ENCODE measurements around the gene OGFOD1. TPM values are rescaled to one million over a fixed set of nuclear protein-coding genes. Genes with fewer than 3 reads are reported as not detected.

OGFOD1 gene
- total and polyA plus RNA-seq, 10 of the 15 experiments (the other 5 are each of a cell fraction or from before 2014, with no cell fraction given) = 31.4 to 119 (median 51.6) TPM

DNA sequence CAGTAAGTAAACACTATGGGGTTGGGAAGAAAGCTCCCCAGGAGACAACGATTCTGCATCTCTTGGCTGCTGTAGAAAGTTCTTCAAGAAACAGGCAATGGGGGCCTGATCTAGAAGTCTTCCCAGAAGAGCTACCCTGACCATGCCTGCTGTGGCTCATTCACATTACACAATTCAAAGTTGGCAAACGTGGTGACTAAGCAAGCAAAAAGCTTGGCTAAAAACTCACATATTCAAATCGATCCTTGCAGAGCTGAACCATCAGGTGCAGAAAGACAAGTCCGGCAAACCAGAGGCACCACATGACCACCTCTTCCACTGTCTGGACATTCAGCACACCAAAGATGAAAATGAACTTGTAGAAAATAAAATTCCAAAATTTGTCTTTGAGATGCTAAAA lies 42.2 kb upstream of the OGFOD1 start (continued):
- TF ChIP-seq, protein P1, sequence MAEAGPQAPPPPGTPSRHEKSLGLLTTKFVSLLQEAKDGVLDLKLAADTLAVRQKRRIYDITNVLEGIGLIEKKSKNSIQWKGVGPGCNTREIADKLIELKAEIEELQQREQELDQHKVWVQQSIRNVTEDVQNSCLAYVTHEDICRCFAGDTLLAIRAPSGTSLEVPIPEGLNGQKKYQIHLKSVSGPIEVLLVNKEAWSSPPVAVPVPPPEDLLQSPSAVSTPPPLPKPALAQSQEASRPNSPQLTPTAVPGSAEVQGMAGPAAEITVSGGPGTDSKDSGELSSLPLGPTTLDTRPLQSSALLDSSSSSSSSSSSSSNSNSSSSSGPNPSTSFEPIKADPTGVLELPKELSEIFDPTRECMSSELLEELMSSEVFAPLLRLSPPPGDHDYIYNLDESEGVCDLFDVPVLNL (IDR thresholded peaks at IDR 0.05; ENCODE audit: low read depth, low read length) = no peak
- TF ChIP-seq, protein P2, sequence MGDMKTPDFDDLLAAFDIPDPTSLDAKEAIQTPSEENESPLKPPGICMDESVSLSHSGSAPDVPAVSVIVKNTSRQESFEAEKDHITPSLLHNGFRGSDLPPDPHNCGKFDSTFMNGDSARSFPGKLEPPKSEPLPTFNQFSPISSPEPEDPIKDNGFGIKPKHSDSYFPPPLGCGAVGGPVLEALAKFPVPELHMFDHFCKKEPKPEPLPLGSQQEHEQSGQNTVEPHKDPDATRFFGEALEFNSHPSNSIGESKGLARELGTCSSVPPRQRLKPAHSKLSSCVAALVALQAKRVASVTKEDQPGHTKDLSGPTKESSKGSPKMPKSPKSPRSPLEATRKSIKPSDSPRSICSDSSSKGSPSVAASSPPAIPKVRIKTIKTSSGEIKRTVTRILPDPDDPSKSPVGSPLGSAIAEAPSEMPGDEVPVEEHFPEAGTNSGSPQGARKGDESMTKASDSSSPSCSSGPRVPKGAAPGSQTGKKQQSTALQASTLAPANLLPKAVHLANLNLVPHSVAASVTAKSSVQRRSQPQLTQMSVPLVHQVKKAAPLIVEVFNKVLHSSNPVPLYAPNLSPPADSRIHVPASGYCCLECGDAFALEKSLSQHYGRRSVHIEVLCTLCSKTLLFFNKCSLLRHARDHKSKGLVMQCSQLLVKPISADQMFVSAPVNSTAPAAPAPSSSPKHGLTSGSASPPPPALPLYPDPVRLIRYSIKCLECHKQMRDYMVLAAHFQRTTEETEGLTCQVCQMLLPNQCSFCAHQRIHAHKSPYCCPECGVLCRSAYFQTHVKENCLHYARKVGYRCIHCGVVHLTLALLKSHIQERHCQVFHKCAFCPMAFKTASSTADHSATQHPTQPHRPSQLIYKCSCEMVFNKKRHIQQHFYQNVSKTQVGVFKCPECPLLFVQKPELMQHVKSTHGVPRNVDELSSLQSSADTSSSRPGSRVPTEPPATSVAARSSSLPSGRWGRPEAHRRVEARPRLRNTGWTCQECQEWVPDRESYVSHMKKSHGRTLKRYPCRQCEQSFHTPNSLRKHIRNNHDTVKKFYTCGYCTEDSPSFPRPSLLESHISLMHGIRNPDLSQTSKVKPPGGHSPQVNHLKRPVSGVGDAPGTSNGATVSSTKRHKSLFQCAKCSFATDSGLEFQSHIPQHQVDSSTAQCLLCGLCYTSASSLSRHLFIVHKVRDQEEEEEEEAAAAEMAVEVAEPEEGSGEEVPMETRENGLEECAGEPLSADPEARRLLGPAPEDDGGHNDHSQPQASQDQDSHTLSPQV (IDR thresholded peaks at IDR 0.05) = no peak
- TF ChIP-seq BACH1 (IDR thresholded peaks at IDR 0.05; ENCODE audit: borderline replicate concordance) = no peak

- in situ Hi-C loops (cut with MboI) = no loop called here
- H2AFZ ChIP-seq (ENCODE audit: control insufficient read depth, low read depth, low read length) = no peak overlapping the region
- H3K36me3 ChIP-seq (ENCODE audit: control insufficient read depth in 2 of 2, insufficient read depth in 2 of 2, low read length in 1 of 2) = peaks cover 7 to 18% of the 10 kb centered on the region in 2 experiments; a peak in 3 of 4 replicates
- no peak for FAIRE-seq
- ChIA-PET CTCF (interaction anchor here (1.4 kb wide), 1 partner anchor 10 kb away, joined by 3 read pairs; no protein-coding TSS in a partner anchor), RAD21 (ENCODE audit: unreplicated experiment) (no interaction called here), SMC1A (ENCODE audit: uncharacterized antibody, unreplicated experiment) (interaction anchor here (1.0 to 1.4 kb wide), 2 partner anchors 11 to 23 kb away, joined by 3 read pairs; no protein-coding TSS in a partner anchor), POLR2A (no interaction called here)
- H3K4me1 ChIP-seq (ENCODE audit: control insufficient read depth, insufficient read depth, low read length) = no peaks in the 10 kb centered on the region; the same call in 1 of the 2 replicates
- H4K20me1 ChIP-seq (ENCODE audit: control insufficient read depth, insufficient read depth) = no peaks in the 10 kb centered on the region
- no peaks in the 10 kb centered on the region for H3K27me3 ChIP-seq (replicated peaks in 1 of 2; ENCODE audit: control insufficient read depth in 2 of 2, insufficient read depth in 2 of 2, low read length in 1 of 2)
- H3K4me3 ChIP-seq = no peak overlapping the region
- no peaks in the 10 kb centered on the region for H3K9me3 ChIP-seq (replicated peaks; ENCODE audit: control insufficient read depth, insufficient read depth, low read length)
- H3K9ac ChIP-seq (ENCODE audit: control insufficient read depth, insufficient read depth, low read length) = no peak overlapping the region
- intact Hi-C loops (cut with micrococcal nuclease; ENCODE audit: unreplicated experiment) = no loop called here
- ATAC-seq = no peak
- no peak for DNase-seq (ENCODE audit: low read depth, low spot score)
- WGBS (ENCODE audit: insufficient coverage, insufficient replicate concordance, low lambda C conversion rate, missing lambda C conversion rate) = 78% methylated on average over 5 of the region's 5 CpGs
- no peak overlapping the region for H3K4me2 ChIP-seq (ENCODE audit: control insufficient read depth, insufficient read depth)
- no peak overlapping the region for H3K27ac ChIP-seq (ENCODE audit: control insufficient read depth, insufficient read depth)
- BruUV-seq (replicated peaks) = no TSS peak
- peaks cover 7% of the 10 kb centered on the region for H3K79me2 ChIP-seq (ENCODE audit: control insufficient read depth, insufficient read depth, low read length)
- TF ChIP-seq POU2F2 (IDR thresholded peaks at IDR 0.05; ENCODE audit: borderline replicate concordance, low read depth, low read length) (no peak), CBFB (IDR thresholded peaks at IDR 0.05; ENCODE audit: low read depth) (no peak), SREBF2 (IDR thresholded peaks at IDR 0.05; ENCODE audit: low read length) (no peak), ZBED1 (IDR thresholded peaks at IDR 0.05; ENCODE audit: borderline replicate concordance) (no peak), IKZF2 (IDR thresholded peaks at IDR 0.05) (no peak), ASH2L (IDR thresholded peaks at IDR 0.05; ENCODE audit: borderline replicate concordance, low read depth) (no peak), STAT3 (IDR thresholded peaks at IDR 0.05; ENCODE audit: low read depth, low read length) (no peak), NFXL1 (IDR thresholded peaks at IDR 0.05; ENCODE audit: borderline replicate concordance) (no peak), BRCA1 (IDR thresholded peaks at IDR 0.05; ENCODE audit: low read depth, low read length) (no peak), RELA (IDR thresholded peaks at IDR 0.05; ENCODE audit: borderline replicate concordance, partially characterized antibody) (no peak), ZBTB4 (CRISPR knock-in tag; IDR thresholded peaks at IDR 0.05) (no peak), SIX5 (IDR thresholded peaks at IDR 0.05; ENCODE audit: low read depth, low read length, severe bottlenecking) (no peak)
- TF ChIP-seq, protein P3, sequence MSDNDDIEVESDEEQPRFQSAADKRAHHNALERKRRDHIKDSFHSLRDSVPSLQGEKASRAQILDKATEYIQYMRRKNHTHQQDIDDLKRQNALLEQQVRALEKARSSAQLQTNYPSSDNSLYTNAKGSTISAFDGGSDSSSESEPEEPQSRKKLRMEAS (IDR thresholded peaks at IDR 0.05; ENCODE audit: low read depth, low read length) = no peak
These were observed 40.2 kb upstream of the OGFOD1 start for GRCh38 chr16:56411123-56411522.

All from GM12878 (cell line).